Spinal cord (tissue), 10 donors: Measurements from ENCODE around the gene ATRX. TPM values are rescaled to one million over a fixed set of nuclear protein-coding genes. Genes with fewer than 3 reads are reported as not detected.

Experiments used
- DNase-seq, 6 donors: peaks; one replicate each; pipeline versions ENCODE4 v3.0.0 to v3.0.0-alpha.2; 2013 to 2015; ENCODE audit warnings: low spot score in 6 of 6, low read depth in 4 of 6
- H3K27ac ChIP-seq: one replicate; pipeline ENCODE4 v1.5.1; 2013; ENCODE audit warnings: low read depth, low read length, control low read depth
- H3K27me3 ChIP-seq: one replicate; pipeline ENCODE4 v1.6.1; 2013; ENCODE audit warnings: low read length; ENCODE audit not compliant: control insufficient read depth, insufficient read depth
- H3K36me3 ChIP-seq: one replicate; pipeline ENCODE4 v1.6.1; 2013; ENCODE audit warnings: low read length; ENCODE audit not compliant: control insufficient read depth, insufficient read depth
- H3K4me1 ChIP-seq: one replicate; pipeline ENCODE4 v1.6.1; 2013; ENCODE audit warnings: low read length; ENCODE audit not compliant: control insufficient read depth, insufficient read depth
- H3K4me3 ChIP-seq: one replicate; pipeline ENCODE4 v1.5.1; 2013; ENCODE audit warnings: low read depth, low read length, control low read depth
- H3K9me3 ChIP-seq: one replicate; pipeline ENCODE4 v1.6.1; 2013; ENCODE audit warnings: low read length; ENCODE audit not compliant: control insufficient read depth, insufficient read depth
- WGBS: methylation state at CpG from one replicate; pipeline ENCODE4 v1.1.5; 2013; ENCODE audit warnings: missing lambda C conversion rate; ENCODE audit not compliant: insufficient coverage; 5-methylcytosine and 5-hydroxymethylcytosine counted together
- polyA plus RNA-seq, 2 donors: library from polyadenylated mRNA; unstranded; fragments of 120-200 nt; gene quantifications; one replicate each; pipeline ENCODE4 v1.2.1, GENCODE V29; 2013; ENCODE audit not compliant: insufficient read length in 2 of 2
- small RNA-seq: library from RNA; depleted of rRNA; stranded (forward); fragments of <200 nt; gene quantifications from one replicate; pipeline ENCODE3, GENCODE V24; 2014; ENCODE audit warnings: low replicate concordance
- total RNA-seq, 2 donors: library from RNA; depleted of rRNA in 1 of 2; stranded (reverse); fragments of 120-200 nt in 1 of 2; fragments of >200 nt in 1 of 2; gene quantifications; one replicate each; pipeline versions ENCODE4 v1.2.3 to v1.2.4, GENCODE V29; 2013 to 2014
- donor health status: healthy.

Gene ATRX
- total and polyA plus RNA-seq, 4 donors = 51.0 to 213 (median 85.8) TPM

- Histone ChIP-seq H3K27me3 (no peaks in the 10 kb centered on the region), H3K4me1 (no peaks in the 10 kb centered on the region), H3K36me3 (no peaks in the 10 kb centered on the region), H3K4me3 (no peak overlapping the region), H3K27ac (no peak overlapping the region), H3K9me3 (no peaks in the 10 kb centered on the region)
- DNase-seq = no peak
- WGBS = no CpG with 5 or more reads among the region's 5 CpGs
Observed at GRCh38 chrX:77484045-77484444, 302.0 kb downstream of the ATRX start.

GRCh38 chrX:77455437-77455836 lies 330.6 kb downstream of the ATRX start:
- 29% methylated on average over 1 of the region's 2 CpGs for WGBS
- Histone ChIP-seq H3K36me3 (no peaks in the 10 kb centered on the region), H3K9me3 (no peaks in the 10 kb centered on the region), H3K4me3 (no peak overlapping the region), H3K27me3 (no peaks in the 10 kb centered on the region), H3K4me1 (no peaks in the 10 kb centered on the region), H3K27ac (no peak overlapping the region)
- DNase-seq = no peak

Small RNA genes within 50 kb of the gene (small RNA-seq; reads per million reads assigned to genes)
- gene FABP5P15 = not detected

Other genes starting within 250 kb of the ATRX start
- gene MAGT1, start 109.2 kb upstream of the ATRX start, total RNA-seq = 10 to 100 TPM; 66.2 to 66.8 TPM
- 10 to 100 TPM; 31.3 to 35.4 TPM for gene MAGT1, start 109.2 kb upstream of the ATRX start, polyA plus RNA-seq
- gene COX7B, start 113.3 kb upstream of the ATRX start, total RNA-seq = 100 to 1,000 TPM; 283 to 480 TPM
- gene COX7B, start 113.3 kb upstream of the ATRX start, polyA plus RNA-seq = 100 to 1,000 TPM; 287 to 289 TPM
- gene ATP7A, start 124.5 kb upstream of the ATRX start, total RNA-seq = 10 to 100 TPM; 16.6 to 19.8 TPM
- 1 to 10 TPM; 7.2 to 8.6 TPM for gene ATP7A, start 124.5 kb upstream of the ATRX start, polyA plus RNA-seq
- 1 to 10 TPM in 1 of 2 donors, not detected in 1; 1.3 TPM for gene PGAM4, start 183.4 kb upstream of the ATRX start, total RNA-seq
- gene PGAM4, start 183.4 kb upstream of the ATRX start, polyA plus RNA-seq = under 1 TPM; 0.45 to 0.51 TPM